HG02642 (cell line): ENCODE results near the gene IDH3G.
A peak's percentile ranks its signal among the peaks of the same experiment; 100 is the strongest.
"Not testable (repeated sequence)": the region's sequence is repeated elsewhere in the genome, so short reads cannot be mapped to it uniquely, and the experiment has no call there.

ENCODE experiments used
- ATAC-seq: cut with Tn5 transposase; IDR thresholded peaks from one replicate; pipeline ENCODE4 v1.9.1; 2021; ENCODE audit warnings: mild to moderate bottlenecking; ENCODE audit not compliant: unreplicated experiment, poor library complexity

The IDH3G gene

GRCh38 chrX:153794018-153794896 is at the start of gene IDH3G, which contains the start of gene SSR4:
IDH3G (minus strand) TSS chrX:153794375; CDS start chrX:153794326, 49 bp downstream.
SSR4 (plus strand) TSS chrX:153794668; CDS start chrX:153794688, 20 bp downstream.
- peak; percentile 94 for ATAC-seq

GRCh38 chrX:153836921-153837320 is 42.7 kb upstream of the IDH3G start:
- ATAC-seq: no peak

- ATAC-seq: no peak
Measured at GRCh38 chrX:153832728-153833127, 38.6 kb upstream of the IDH3G start.

GRCh38 chrX:153831429-153832150 is 37.4 kb upstream of the IDH3G start:
- ATAC-seq: no peak

GRCh38 chrX:153830640-153831428 is 36.7 kb upstream of the IDH3G start:
- ATAC-seq: no peak

- no peak for ATAC-seq
Measured at GRCh38 chrX:153829799-153830639, 35.8 kb upstream of the IDH3G start, which contains the start of gene PDZD4. PDZD4 (minus strand) TSS chrX:153830544; CDS start chrX:153830298, 246 bp downstream.

GRCh38 chrX:153829549-153829798 is 35.3 kb upstream of the IDH3G start:
- no peak for ATAC-seq

GRCh38 chrX:153828723-153829548 is 34.8 kb upstream of the IDH3G start:
- no peak for ATAC-seq

- no peak for ATAC-seq
Measured at GRCh38 chrX:153828308-153828707, 34.1 kb upstream of the IDH3G start.

- ATAC-seq: no peak
Measured at GRCh38 chrX:153827903-153828302, 33.7 kb upstream of the IDH3G start.

GRCh38 chrX:153827016-153827415 is 32.8 kb upstream of the IDH3G start:
- no peak for ATAC-seq

- no peak for ATAC-seq
Measured at GRCh38 chrX:153825042-153825441, 30.9 kb upstream of the IDH3G start.

GRCh38 chrX:153824348-153824747 is 30.2 kb upstream of the IDH3G start:
- ATAC-seq: no peak

GRCh38 chrX:153821066-153821465 is 26.9 kb upstream of the IDH3G start:
- ATAC-seq: no peak

GRCh38 chrX:153820601-153821000 is 26.4 kb upstream of the IDH3G start:
- ATAC-seq: no peak

- no peak for ATAC-seq
Measured at GRCh38 chrX:153819384-153820040, 25.3 kb upstream of the IDH3G start.

- no peak for ATAC-seq
Measured at GRCh38 chrX:153818571-153819383, 24.6 kb upstream of the IDH3G start.

GRCh38 chrX:153818064-153818463 is 23.9 kb upstream of the IDH3G start:
- not testable (repeated sequence) for ATAC-seq
